CD4-positive, alpha-beta T cell (primary cell): ENCODE data around the gene HIGD1C. TPM values are rescaled to one million over a fixed set of nuclear protein-coding genes. Genes with fewer than 3 reads are reported as not detected.

Experiments
- ATAC-seq: fragments of 200-7000 bp; cut with Tn5 transposase; one replicate; pipeline ENCODE4 v1.10.0; 2022; ENCODE audit warnings: mild to moderate bottlenecking; ENCODE audit not compliant: poor library complexity
- CTCF ChIA-PET: fragments of 350-600 bp; sonication (Branson Sonifier 250); formaldehyde crosslinking; loops from one replicate; lab custom pipeline; 2021; ENCODE audit warnings: antibody characterized with exemption, inconsistent platforms; lab: Charles Lee
- POLR2A ChIA-PET: fragments of 350-600 bp; sonication (Branson Sonifier 250); formaldehyde crosslinking; loops from one replicate; lab custom pipeline; 2021; ENCODE audit warnings: antibody characterized with exemption, inconsistent platforms; lab: Charles Lee
- DNase-seq, 14 experiments: peaks; one replicate each; pipeline ENCODE4 v3.0.0-alpha.2; 2013 to 2020; ENCODE audit warnings: mixed read lengths in 2 of 14
- H3K27ac ChIP-seq, 2 donors: one replicate each; pipeline versions ENCODE4 v1.5.1 to v1.7.0; 2013; ENCODE audit warnings: low read length in 2 of 2, low read depth in 1 of 2, mild to moderate bottlenecking in 1 of 2
- H3K27me3 ChIP-seq, 2 experiments: 1 replicate in 1 of 2; 2 replicates in 1 of 2; pipeline versions ENCODE4 v1.6.1 to v1.7.0; 2013; ENCODE audit warnings: low read length in 2 of 2, control low read depth in 1 of 2, mild to moderate bottlenecking in 1 of 2, moderate library complexity in 1 of 2; ENCODE audit not compliant: insufficient read depth in 2 of 2, control insufficient read depth in 1 of 2
- H3K36me3 ChIP-seq: one replicate; pipeline ENCODE4 v1.6.1; 2013; ENCODE audit warnings: low read length, control low read depth; ENCODE audit not compliant: insufficient read depth
- H3K4me1 ChIP-seq: one replicate; pipeline ENCODE4 v1.6.1; 2013; ENCODE audit warnings: low read length, control low read depth; ENCODE audit not compliant: insufficient read depth
- H3K4me3 ChIP-seq: one replicate; pipeline ENCODE4 v1.5.1; 2013; ENCODE audit warnings: mild to moderate bottlenecking, low read length, moderate library complexity
- H3K9me3 ChIP-seq, 2 experiments: 1 replicate in 1 of 2; 2 replicates in 1 of 2; pipeline versions ENCODE4 v1.6.1 to v1.7.0; 2013; ENCODE audit warnings: low read length in 2 of 2, mild to moderate bottlenecking in 2 of 2, control low read depth in 1 of 2, moderate library complexity in 1 of 2; ENCODE audit not compliant: control insufficient read depth in 1 of 2, insufficient read depth in 1 of 2
- H3K27ac Mint-ChIP-seq: one replicate; pipeline ENCODE4 v1.8.0; 2020; ENCODE audit warnings: mixed read lengths
- H3K27me3 Mint-ChIP-seq: one replicate; pipeline ENCODE4 v1.8.0; 2021; ENCODE audit warnings: mixed read lengths
- H3K36me3 Mint-ChIP-seq: one replicate; pipeline ENCODE4 v1.8.0; 2021; ENCODE audit warnings: low read depth, mixed read lengths
- H3K4me1 Mint-ChIP-seq: one replicate; pipeline ENCODE4 v1.8.0; 2021; ENCODE audit warnings: low read depth, mixed read lengths
- H3K4me3 Mint-ChIP-seq: one replicate; pipeline ENCODE4 v1.8.0; 2020; ENCODE audit warnings: mild to moderate bottlenecking, mixed read lengths
- H3K9me3 Mint-ChIP-seq: one replicate; pipeline ENCODE4 v1.8.0; 2020; ENCODE audit warnings: mixed read lengths
- CTCF ChIP-seq: fragments of 200-600 bp; IDR thresholded peaks from one replicate; pipeline ENCODE4 v1.8.0; 2022; ENCODE audit warnings: antibody characterized with exemption, mild to moderate bottlenecking
- intact Hi-C, 2 experiments: fragments of 100-400 bp; cut with DNase I in 1 of 2; cut with micrococcal nuclease in 1 of 2; formaldehyde crosslinking; loops; one replicate each; pipeline versions ENCODE4 v1.15.1 to v1.9.0; 2023 to 2025; cut with DNase I, micrococcal nuclease
- total RNA-seq, 174 experiments: library from RNA in 2 of 174; stranded (reverse) in 2 of 174; gene quantifications; one replicate each; pipeline ENCODE4 v1.2.3 and lab custom pipeline; 2021 to 2026

HIGD1C gene
- total RNA-seq, 2 experiments from 2014 or later, result not detected

GRCh38 chr12:50922820-50923219 is 29.5 kb upstream of the HIGD1C start:
- Mint-ChIP-seq H3K4me1 (peaks cover 22% of the 10 kb centered on the region), H3K9me3 (no peaks in the 10 kb centered on the region), H3K36me3 (peaks cover 3% of the 10 kb centered on the region), H3K27ac (no peak overlapping the region), H3K4me3 (no peak overlapping the region), H3K27me3 (no peaks in the 10 kb centered on the region)
- no peak overlapping the region for H3K4me3 ChIP-seq
- intact Hi-C loops, result no loop called here
- peaks cover 9% of the 10 kb centered on the region for H3K4me1 ChIP-seq
- TF ChIP-seq CTCF, result no peak
- H3K27me3 ChIP-seq, result no peaks in the 10 kb centered on the region
- ChIA-PET POLR2A (no interaction called here), CTCF (no interaction called here)
- no peak overlapping the region for H3K27ac ChIP-seq
- H3K9me3 ChIP-seq, result no peaks in the 10 kb centered on the region
- H3K36me3 ChIP-seq, result no peaks in the 10 kb centered on the region
- DNase-seq, result no peak
- no peak for ATAC-seq

DNA sequence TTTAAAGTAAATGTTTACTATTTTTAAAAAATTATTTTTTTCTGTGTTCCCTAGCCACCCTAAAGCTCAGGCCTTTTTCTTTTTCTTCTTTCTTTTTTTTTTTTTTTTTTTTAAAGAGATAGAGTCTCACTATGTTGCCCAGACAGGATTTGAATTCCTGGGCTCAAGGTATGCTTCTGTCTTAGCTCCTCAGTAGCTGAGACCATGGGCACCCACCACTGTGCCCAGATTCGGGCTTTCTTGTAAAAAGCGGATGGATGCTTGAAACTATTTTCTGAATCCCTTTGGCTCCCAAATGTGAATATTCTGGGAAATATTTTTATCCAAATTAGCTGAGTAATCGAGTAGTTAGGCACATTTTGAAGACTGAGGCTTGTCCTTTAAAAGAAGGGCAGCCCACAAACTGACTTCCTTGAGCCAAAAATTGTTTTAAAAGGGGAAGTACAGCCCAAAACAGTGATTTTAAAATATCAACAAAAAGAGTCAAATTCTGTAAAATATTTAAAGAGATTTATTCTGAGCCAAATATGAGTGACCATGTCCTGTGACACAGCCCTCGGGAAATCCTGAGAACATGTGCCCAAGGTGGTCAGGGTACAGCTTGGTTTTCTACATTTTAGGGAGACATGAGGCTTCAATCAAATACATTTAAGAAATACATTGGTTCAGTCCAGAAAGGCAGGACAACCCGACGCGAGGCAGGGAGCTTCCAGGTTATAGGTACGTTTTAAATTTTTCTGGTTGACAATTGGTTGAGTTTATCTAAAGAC is 28.8 kb upstream of the HIGD1C start:
- no peaks in the 10 kb centered on the region for H3K36me3 ChIP-seq
- Mint-ChIP-seq H3K9me3 (no peaks in the 10 kb centered on the region), H3K4me3 (peak overlapping the region; percentile 54), H3K4me1 (peaks cover 22% of the 10 kb centered on the region), H3K27me3 (no peaks in the 10 kb centered on the region), H3K27ac (no peak overlapping the region), H3K36me3 (no peaks in the 10 kb centered on the region)
- H3K27me3 ChIP-seq, result no peaks in the 10 kb centered on the region
- no peak for ATAC-seq
- intact Hi-C loops, result no loop called here
- H3K27ac ChIP-seq, result no peak overlapping the region
- ChIA-PET CTCF (no interaction called here), POLR2A (no interaction called here)
- no peak for DNase-seq
- H3K4me3 ChIP-seq, result peak overlapping the region; percentile 47
- peaks cover 9% of the 10 kb centered on the region for H3K4me1 ChIP-seq
- TF ChIP-seq CTCF, result no peak
- H3K9me3 ChIP-seq, result no peaks in the 10 kb centered on the region

DNA sequence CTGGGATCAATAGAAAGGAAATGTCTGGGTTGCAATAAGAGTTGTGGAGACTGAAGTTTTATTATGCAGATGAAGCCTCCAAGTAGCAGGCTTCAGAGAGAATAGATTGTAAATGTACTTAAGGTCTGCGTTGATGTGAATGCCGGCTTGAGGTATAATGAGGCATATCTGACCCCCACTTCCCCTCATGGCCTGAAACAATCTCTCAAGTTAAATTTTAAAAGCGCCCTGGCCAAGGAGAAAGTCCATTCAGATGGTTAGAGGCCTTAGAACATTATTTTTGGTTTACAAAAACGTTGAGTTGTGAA is 28.3 kb upstream of the HIGD1C start:
- POLR2A ChIA-PET, result no interaction called here
- intact Hi-C loops, result no loop called here

More for the DNA sequence above, 28.3 kb upstream of the HIGD1C start:
- peaks cover 9% of the 10 kb centered on the region for H3K4me1 ChIP-seq
- H3K36me3 Mint-ChIP-seq, result no peaks in the 10 kb centered on the region
- DNase-seq, result no peak
- no peak for ATAC-seq
- no peaks in the 10 kb centered on the region for H3K27me3 ChIP-seq
- H3K4me3 Mint-ChIP-seq, result peak overlapping the region; percentile 54
- no peak overlapping the region for H3K27ac Mint-ChIP-seq
- no peaks in the 10 kb centered on the region for H3K9me3 ChIP-seq
- H3K36me3 ChIP-seq, result no peaks in the 10 kb centered on the region
- no peaks in the 10 kb centered on the region for H3K27me3 Mint-ChIP-seq
- CTCF ChIA-PET, result no interaction called here
- H3K27ac ChIP-seq, result no peak overlapping the region
- no peak for TF ChIP-seq CTCF
- H3K9me3 Mint-ChIP-seq, result no peaks in the 10 kb centered on the region
- peaks cover 22% of the 10 kb centered on the region for H3K4me1 Mint-ChIP-seq
- peak overlapping the region; percentile 47 for H3K4me3 ChIP-seq
